Mucosa of rectum (tissue), 2 donors: ENCODE results near the gene PCDHA8.
A peak's percentile ranks its signal among the peaks of the same experiment; 100 is the strongest.
"Not testable (repeated sequence)": the region's sequence is repeated elsewhere in the genome, so short reads cannot be mapped to it uniquely, and the experiment has no call there.

Experiments
- H3K27ac ChIP-seq, 2 donors: one replicate each; pipeline ENCODE4 v1.7.0; 2013; ENCODE audit warnings: inconsistent platforms in 2 of 2, low read depth in 2 of 2, low read length in 2 of 2
- H3K27me3 ChIP-seq, 2 donors: one replicate each; pipeline ENCODE4 v1.7.0; 2013; ENCODE audit warnings: low read length in 2 of 2; ENCODE audit not compliant: control insufficient read depth in 2 of 2, insufficient read depth in 2 of 2
- H3K36me3 ChIP-seq, 2 donors: one replicate each; pipeline ENCODE4 v1.7.0; 2013; ENCODE audit warnings: low read length in 2 of 2; ENCODE audit not compliant: control insufficient read depth in 2 of 2, insufficient read depth in 2 of 2
- H3K4me1 ChIP-seq, 2 donors: one replicate each; pipeline ENCODE4 v1.7.0; 2013; ENCODE audit warnings: low read length in 2 of 2, mild to moderate bottlenecking in 1 of 2; ENCODE audit not compliant: control insufficient read depth in 2 of 2, insufficient read depth in 2 of 2
- H3K4me3 ChIP-seq, 2 donors: one replicate each; pipeline ENCODE4 v1.7.0; 2013; ENCODE audit warnings: low read length in 2 of 2
- H3K9ac ChIP-seq, 2 donors: one replicate each; pipeline ENCODE4 v1.7.0; 2013; ENCODE audit warnings: low read length in 2 of 2, low read depth in 1 of 2, mild to moderate bottlenecking in 1 of 2
- H3K9me3 ChIP-seq, 2 donors: one replicate each; pipeline ENCODE4 v1.7.0; 2013; ENCODE audit warnings: low read length in 2 of 2; ENCODE audit not compliant: control insufficient read depth in 2 of 2
- donor health status: healthy.
- donor health status: Normal muscosa, but diverticular disease.

The PCDHA8 gene

GRCh38 chr5:140802781-140803271 is 38.2 kb upstream of the PCDHA8 start:
- Histone ChIP-seq H3K4me3 (no peak overlapping the region), H3K36me3 (no peaks in the 10 kb centered on the region), H3K9ac (no peak overlapping the region), H3K27me3 (no peaks in the 10 kb centered on the region), H3K27ac (no peak overlapping the region), H3K4me1 (no peaks in the 10 kb centered on the region), H3K9me3 (peaks cover 7 to 17% of the 10 kb centered on the region in 2 donors)

- Histone ChIP-seq H3K9me3 (peaks cover under 1 to 9% of the 10 kb centered on the region in 2 donors), H3K36me3 (no peaks in the 10 kb centered on the region), H3K27ac (no peak within 1 kb of the TSS), H3K4me1 (no peaks in the 10 kb centered on the region), H3K27me3 (no peaks in the 10 kb centered on the region), H3K9ac (no peak within 1 kb of the TSS), H3K4me3 (peak within 1 kb of the TSS; percentile 43 to 65)
These were observed 33.9 kb upstream of the PCDHA8 start, which contains the start of gene PCDHA4 for GRCh38 chr5:140806834-140807775. Gene PCDHA4, plus strand, starts transcription at chr5:140807068.

GRCh38 chr5:140808241-140808888 is 32.6 kb upstream of the PCDHA8 start:
- not testable (repeated sequence) for H3K36me3 ChIP-seq, H3K27me3 ChIP-seq, H3K9ac ChIP-seq, H3K9me3 ChIP-seq, H3K27ac ChIP-seq, H3K4me1 ChIP-seq, H3K4me3 ChIP-seq

- H3K36me3 ChIP-seq: no peaks in the 10 kb centered on the region
These were observed 32.1 kb upstream of the PCDHA8 start for GRCh38 chr5:140808889-140809291.

DNA sequence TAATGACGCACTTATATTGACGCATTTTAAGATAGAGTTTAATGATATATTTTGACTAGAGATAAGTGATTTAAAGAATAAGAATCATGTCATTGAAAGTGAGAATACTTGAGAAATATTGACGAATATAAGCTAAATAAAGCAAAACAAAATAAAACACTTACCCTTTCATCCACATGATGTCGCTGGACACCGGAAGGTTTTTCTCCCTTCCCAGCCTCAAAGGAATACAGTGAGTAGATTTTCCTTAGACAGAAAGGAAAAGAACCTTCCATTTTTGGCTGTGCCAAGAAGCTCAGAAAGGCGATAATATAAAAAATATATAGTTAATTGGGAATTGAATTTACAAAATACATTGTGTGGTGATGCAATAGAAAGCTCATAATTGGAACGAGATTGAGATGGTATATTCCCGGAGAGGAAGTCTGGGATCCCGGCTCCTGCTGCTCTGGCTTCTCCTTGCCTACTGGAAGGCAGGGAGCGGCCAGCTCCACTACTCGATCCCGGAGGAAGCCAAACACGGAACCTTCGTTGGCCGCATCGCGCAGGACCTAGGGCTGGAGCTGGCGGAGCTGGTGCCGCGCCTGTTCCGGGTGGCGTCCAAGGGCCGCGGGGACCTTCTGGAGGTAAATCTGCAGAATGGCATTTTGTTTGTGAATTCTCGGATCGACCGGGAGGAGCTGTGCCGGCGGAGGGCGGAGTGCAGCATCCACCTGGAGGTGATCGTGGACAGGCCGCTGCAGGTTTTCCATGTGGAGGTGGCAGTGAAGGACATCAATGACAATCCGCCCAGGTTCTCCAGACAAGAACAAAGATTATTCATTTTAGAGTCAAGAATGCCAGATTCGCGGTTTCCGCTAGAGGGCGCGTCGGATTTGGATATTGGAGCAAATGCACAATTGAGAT is 19.4 kb upstream of the PCDHA8 start, which contains the start of gene PCDHA5:
Gene PCDHA5, plus strand, starts transcription at position 239 of the 906 bp plus-strand sequence.
- Histone ChIP-seq H3K9me3 (peaks cover 0 to 3% of the 10 kb centered on the region in 2 donors), H3K27me3 (no peaks in the 10 kb centered on the region), H3K4me1 (no peaks in the 10 kb centered on the region), H3K27ac (no peak within 1 kb of the TSS), H3K9ac (no peak within 1 kb of the TSS), H3K4me3 (no peak within 1 kb of the TSS), H3K36me3 (no peaks in the 10 kb centered on the region)

More at GRCh38 chr5:140808889-140809291, 32.1 kb upstream of the PCDHA8 start:
- Histone ChIP-seq H3K4me3 (no peak overlapping the region), H3K27ac (no peak overlapping the region), H3K9ac (no peak overlapping the region), H3K4me1 (no peaks in the 10 kb centered on the region), H3K9me3 (peaks cover 0 to 7% of the 10 kb centered on the region in 2 donors), H3K27me3 (no peaks in the 10 kb centered on the region)

- H3K4me1 ChIP-seq: no peaks in the 10 kb centered on the region
- H3K4me3 ChIP-seq: no peak overlapping the region
- no peak overlapping the region for H3K27ac ChIP-seq
- peaks cover 0 to 3% of the 10 kb centered on the region in 2 donors for H3K9me3 ChIP-seq
- no peaks in the 10 kb centered on the region for H3K27me3 ChIP-seq
- no peak overlapping the region for H3K9ac ChIP-seq
- H3K36me3 ChIP-seq: no peaks in the 10 kb centered on the region
These were observed 18.7 kb upstream of the PCDHA8 start for GRCh38 chr5:140822281-140822629.

DNA sequence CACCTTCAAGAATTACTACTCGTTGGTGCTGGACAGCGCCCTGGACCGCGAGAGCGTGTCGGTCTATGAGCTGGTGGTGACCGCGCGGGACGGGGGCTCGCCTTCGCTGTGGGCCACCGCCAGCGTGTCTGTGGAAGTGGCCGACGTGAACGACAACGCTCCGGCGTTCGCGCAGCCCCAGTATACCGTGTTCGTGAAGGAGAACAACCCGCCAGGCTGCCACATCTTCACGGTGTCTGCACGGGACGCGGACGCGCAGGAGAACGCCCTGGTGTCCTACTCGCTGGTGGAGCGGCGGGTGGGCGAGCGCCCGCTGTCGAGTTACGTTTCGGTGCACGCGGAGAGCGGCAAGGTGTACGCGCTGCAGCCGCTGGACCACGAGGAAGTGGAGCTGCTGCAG is 18.0 kb upstream of the PCDHA8 start:
- H3K9me3 ChIP-seq, H3K36me3 ChIP-seq, H3K4me1 ChIP-seq, H3K27me3 ChIP-seq, H3K9ac ChIP-seq, H3K27ac ChIP-seq, H3K4me3 ChIP-seq: not testable (repeated sequence)

GRCh38 chr5:140823475-140823874 is 17.5 kb upstream of the PCDHA8 start:
- no peaks in the 10 kb centered on the region for H3K36me3 ChIP-seq
- H3K9me3 ChIP-seq: peaks cover 5% of the 10 kb centered on the region in 2 donors
- no peak overlapping the region for H3K4me3 ChIP-seq
- H3K27ac ChIP-seq: no peak overlapping the region
- H3K27me3 ChIP-seq: no peaks in the 10 kb centered on the region
- no peak overlapping the region for H3K9ac ChIP-seq
- H3K4me1 ChIP-seq: no peaks in the 10 kb centered on the region

GRCh38 chr5:140827704-140828361 is 13.2 kb upstream of the PCDHA8 start, which contains the start of gene PCDHA6:
Gene PCDHA6, plus strand, starts transcription at chr5:140827960. Its CDS starts 132 bp downstream, at chr5:140828092.
- Histone ChIP-seq H3K27ac (no peak within 1 kb of the TSS), H3K9me3 (peaks cover 5 to 9% of the 10 kb centered on the region in 2 donors), H3K9ac (no peak within 1 kb of the TSS), H3K27me3 (no peaks in the 10 kb centered on the region), H3K4me1 (no peaks in the 10 kb centered on the region), H3K36me3 (no peaks in the 10 kb centered on the region), H3K4me3 (no peak within 1 kb of the TSS)
